Islet of Langerhans (tissue), 1 donor: Measurements from ENCODE around the gene GTF2H3.

ENCODE experiments used
- FAIRE-seq: peaks from one replicate; lab custom pipeline; 2011; peaks lifted over from hg19 to GRCh38; lab: Jason Lieb, UNC

The GTF2H3 gene

GRCh38 chr12:123645878-123646277 is 12.2 kb downstream of the GTF2H3 start:
- FAIRE-seq, result no peak

GRCh38 chr12:123648401-123648800 is 14.8 kb downstream of the GTF2H3 start:
- FAIRE-seq, result no peak

- FAIRE-seq, result no peak
These were observed 20.6 kb downstream of the GTF2H3 start for GRCh38 chr12:123654129-123654701.

GRCh38 chr12:123655420-123655819 is 21.8 kb downstream of the GTF2H3 start:
- FAIRE-seq, result no peak

GRCh38 chr12:123656392-123656791 is 22.8 kb downstream of the GTF2H3 start:
- FAIRE-seq, result no peak

GRCh38 chr12:123657211-123657610 is 23.6 kb downstream of the GTF2H3 start:
- no peak for FAIRE-seq

GRCh38 chr12:123659996-123660727 is 26.5 kb downstream of the GTF2H3 start:
- no peak for FAIRE-seq

GRCh38 chr12:123667771-123668170 is 34.1 kb downstream of the GTF2H3 start:
- no peak for FAIRE-seq

- FAIRE-seq, result no peak
These were observed 37.5 kb downstream of the GTF2H3 start, which contains the start of gene TCTN2 for GRCh38 chr12:123670882-123671728. TSS of gene TCTN2 (plus strand) at chr12:123671113. CDS start at chr12:123671241, 128 bp downstream.

- no peak for FAIRE-seq
These were observed 38.2 kb downstream of the GTF2H3 start for GRCh38 chr12:123671876-123672275.

GRCh38 chr12:123675436-123675835 is 41.8 kb downstream of the GTF2H3 start:
- no peak for FAIRE-seq

GRCh38 chr12:123676616-123677320 is 43.1 kb downstream of the GTF2H3 start:
- no peak for FAIRE-seq

- no peak for FAIRE-seq
These were observed 45.4 kb downstream of the GTF2H3 start for GRCh38 chr12:123678981-123679380.

GRCh38 chr12:123681605-123682004 is 48.0 kb downstream of the GTF2H3 start:
- FAIRE-seq, result no peak

GRCh38 chr12:123683964-123684363 is 50.3 kb downstream of the GTF2H3 start:
- no peak for FAIRE-seq

GRCh38 chr12:123686636-123687190 is 53.1 kb downstream of the GTF2H3 start:
- no peak for FAIRE-seq

GRCh38 chr12:123690191-123690840 is 56.7 kb downstream of the GTF2H3 start:
- FAIRE-seq, result no peak

GRCh38 chr12:123696207-123696606 is 62.6 kb downstream of the GTF2H3 start:
- no peak for FAIRE-seq

GRCh38 chr12:123696646-123697045 is 63.0 kb downstream of the GTF2H3 start:
- no peak for FAIRE-seq

- no peak for FAIRE-seq
These were observed 72.3 kb downstream of the GTF2H3 start for GRCh38 chr12:123705935-123706334.

- no peak for FAIRE-seq
These were observed 73.8 kb downstream of the GTF2H3 start for GRCh38 chr12:123707466-123707865.
